ENCODE results near the gene TCEA2. TPM values are rescaled to one million over a fixed set of nuclear protein-coding genes. Genes with fewer than 3 reads are reported as not detected.

TCEA2 gene
- total and polyA plus RNA-seq, 7 experiments from 2014 or later = 22.2 to 73.2 (median 36.4) TPM

- Histone ChIP-seq H3K4me3 (ENCODE audit: low read length) (no peak overlapping the region), H3K4me1 (ENCODE audit: control insufficient read depth in 2 of 2, insufficient read depth in 2 of 2, low read length in 2 of 2) (no peaks in the 10 kb centered on the region), H3K27me3 (ENCODE audit: control insufficient read depth in 2 of 2, insufficient read depth in 2 of 2, low read length in 2 of 2) (no peaks in the 10 kb centered on the region), H3K27ac (ENCODE audit: low read depth, low read length) (no peak overlapping the region), H3K36me3 (ENCODE audit: control insufficient read depth in 2 of 3, insufficient read depth in 3 of 3, low read length in 3 of 3) (peaks cover 52 to 98% (median 60%) of the 10 kb centered on the region in 3 experiments), H3K9me3 (ENCODE audit: control insufficient read depth in 2 of 3, low read length in 3 of 3) (no peaks in the 10 kb centered on the region)
- intact Hi-C loops (cut with micrococcal nuclease) = no loop called here
- Mint-ChIP-seq H3K27me3 (no peaks in the 10 kb centered on the region), H3K36me3 (peaks cover 0 to 70% (median 33%) of the 10 kb centered on the region in 5 donors), H3K4me1 (peaks cover 0 to 12% (median 3%) of the 10 kb centered on the region in 7 donors), H3K27ac (peak overlapping the region in 1 of 9 donors; percentile 20), H3K4me3 (no peak overlapping the region), H3K9me3 (no peaks in the 10 kb centered on the region)
- ChIA-PET CTCF (no interaction called here), POLR2A (interaction anchor here (0.8 to 1.4 kb wide), 2 partner anchors 8 to 10 kb away, joined by 3 to 5 read pairs; no protein-coding TSS in a partner anchor)
- no peak for ATAC-seq
- DNase-seq = no peak
These were observed 38.6 kb upstream of the TCEA2 start for GRCh38 chr20:64024141-64024990.

GRCh38 chr20:64025101-64025825, 37.7 kb upstream of the TCEA2 start:
- H3K27me3 ChIP-seq (ENCODE audit: control insufficient read depth in 2 of 2, insufficient read depth in 2 of 2, low read length in 2 of 2) = no peaks in the 10 kb centered on the region
- no peaks in the 10 kb centered on the region for H3K9me3 Mint-ChIP-seq
- H3K4me1 ChIP-seq (ENCODE audit: control insufficient read depth in 2 of 2, insufficient read depth in 2 of 2, low read length in 2 of 2) = no peaks in the 10 kb centered on the region
- peaks cover 57 to 98% (median 64%) of the 10 kb centered on the region in 3 experiments for H3K36me3 ChIP-seq (ENCODE audit: control insufficient read depth in 2 of 3, insufficient read depth in 3 of 3, low read length in 3 of 3)
- DNase-seq (no peak), ATAC-seq (no peak)
- H3K4me1 Mint-ChIP-seq = peaks cover 0 to 6% (median 0%) of the 10 kb centered on the region in 7 donors
- peak overlapping the region in 1 of 9 donors; percentile 46 for H3K27ac Mint-ChIP-seq
- no peaks in the 10 kb centered on the region for H3K27me3 Mint-ChIP-seq
- intact Hi-C loops (cut with micrococcal nuclease) = no loop called here
- no peak overlapping the region for H3K27ac ChIP-seq (ENCODE audit: low read depth, low read length)
- POLR2A ChIA-PET = interaction anchor here (0.8 kb wide), 1 partner anchor 9 kb away, joined by 3 read pairs; no protein-coding TSS in a partner anchor
- H3K36me3 Mint-ChIP-seq = peaks cover 0 to 72% (median 29%) of the 10 kb centered on the region in 5 donors
- peak overlapping the region in 1 of 10 donors; percentile 21 for H3K4me3 Mint-ChIP-seq
- H3K9me3 ChIP-seq (ENCODE audit: control insufficient read depth in 2 of 3, low read length in 3 of 3) = no peaks in the 10 kb centered on the region
- CTCF ChIA-PET = no interaction called here
- H3K4me3 ChIP-seq (ENCODE audit: low read length) = no peak overlapping the region

- DNase-seq = no peak
- intact Hi-C loops (cut with micrococcal nuclease) = no loop called here
- no peaks in the 10 kb centered on the region for H3K9me3 Mint-ChIP-seq
These were observed 37.1 kb upstream of the TCEA2 start for GRCh38 chr20:64025826-64026412.

GRCh38 chr20:64027981-64028685, 34.9 kb upstream of the TCEA2 start:
- no peak for DNase-seq
- CTCF ChIA-PET = interaction anchor here (1.0 kb wide), 1 partner anchor 10 kb away, joined by 3 read pairs; no protein-coding TSS in a partner anchor

More at GRCh38 chr20:64025826-64026412, 37.1 kb upstream of the TCEA2 start:
- Histone ChIP-seq H3K4me3 (ENCODE audit: low read length) (no peak overlapping the region), H3K4me1 (ENCODE audit: control insufficient read depth in 2 of 2, insufficient read depth in 2 of 2, low read length in 2 of 2) (no peaks in the 10 kb centered on the region), H3K27ac (ENCODE audit: low read depth, low read length) (no peak overlapping the region), H3K9me3 (ENCODE audit: control insufficient read depth in 2 of 3, low read length in 3 of 3) (no peaks in the 10 kb centered on the region), H3K36me3 (ENCODE audit: control insufficient read depth in 2 of 3, insufficient read depth in 3 of 3, low read length in 3 of 3) (peaks cover 62 to 100% (median 68%) of the 10 kb centered on the region in 3 experiments), H3K27me3 (ENCODE audit: control insufficient read depth in 2 of 2, insufficient read depth in 2 of 2, low read length in 2 of 2) (no peaks in the 10 kb centered on the region)
- Mint-ChIP-seq H3K36me3 (peaks cover 0 to 75% (median 29%) of the 10 kb centered on the region in 5 donors), H3K27me3 (no peaks in the 10 kb centered on the region), H3K4me1 (peaks cover 0 to 9% (median 0%) of the 10 kb centered on the region in 7 donors), H3K4me3 (peak overlapping the region in 1 of 10 donors; percentile 21), H3K27ac (no peak overlapping the region)
- ChIA-PET POLR2A (interaction anchor here (1.0 kb wide), 1 partner anchor 13 kb away, joined by 3 read pairs; no protein-coding TSS in a partner anchor), CTCF (no interaction called here)
- no peak for ATAC-seq

GRCh38 chr20:64029293-64030117, 33.5 kb upstream of the TCEA2 start:
- DNase-seq = no peak
- ChIA-PET POLR2A (no interaction called here), CTCF (no interaction called here)
- H3K27ac Mint-ChIP-seq = no peak overlapping the region
- no peaks in the 10 kb centered on the region for H3K9me3 ChIP-seq (ENCODE audit: control insufficient read depth in 2 of 3, low read length in 3 of 3)
- no peak overlapping the region for H3K27ac ChIP-seq (ENCODE audit: low read depth, low read length)
- peaks cover 0 to 5% of the 10 kb centered on the region in 2 donors for H3K4me1 ChIP-seq (ENCODE audit: control insufficient read depth in 2 of 2, insufficient read depth in 2 of 2, low read length in 2 of 2)
- ATAC-seq = no peak
- H3K9me3 Mint-ChIP-seq = no peaks in the 10 kb centered on the region
- peaks cover 48 to 97% (median 58%) of the 10 kb centered on the region in 3 experiments for H3K36me3 ChIP-seq (ENCODE audit: control insufficient read depth in 2 of 3, insufficient read depth in 3 of 3, low read length in 3 of 3)
- intact Hi-C loops (cut with micrococcal nuclease) = no loop called here
- peaks cover 0 to 11% (median 3%) of the 10 kb centered on the region in 7 donors for H3K4me1 Mint-ChIP-seq
- no peak overlapping the region for H3K4me3 ChIP-seq (ENCODE audit: low read length)
- H3K4me3 Mint-ChIP-seq = no peak overlapping the region
- no peaks in the 10 kb centered on the region for H3K27me3 ChIP-seq (ENCODE audit: control insufficient read depth in 2 of 2, insufficient read depth in 2 of 2, low read length in 2 of 2)
- H3K36me3 Mint-ChIP-seq = peaks cover 0 to 53% (median 15%) of the 10 kb centered on the region in 5 donors
- H3K27me3 Mint-ChIP-seq = no peaks in the 10 kb centered on the region

More at GRCh38 chr20:64027981-64028685, 34.9 kb upstream of the TCEA2 start:
- Histone ChIP-seq H3K4me3 (ENCODE audit: low read length) (no peak overlapping the region), H3K27me3 (ENCODE audit: control insufficient read depth in 2 of 2, insufficient read depth in 2 of 2, low read length in 2 of 2) (no peaks in the 10 kb centered on the region), H3K27ac (ENCODE audit: low read depth, low read length) (no peak overlapping the region), H3K4me1 (ENCODE audit: control insufficient read depth in 2 of 2, insufficient read depth in 2 of 2, low read length in 2 of 2) (no peaks in the 10 kb centered on the region), H3K9me3 (ENCODE audit: control insufficient read depth in 2 of 3, low read length in 3 of 3) (no peaks in the 10 kb centered on the region), H3K36me3 (ENCODE audit: control insufficient read depth in 2 of 3, insufficient read depth in 3 of 3, low read length in 3 of 3) (peaks cover 55 to 98% (median 70%) of the 10 kb centered on the region in 3 experiments)
- Mint-ChIP-seq H3K27me3 (no peaks in the 10 kb centered on the region), H3K9me3 (no peaks in the 10 kb centered on the region), H3K4me1 (peaks cover 0 to 5% (median 0%) of the 10 kb centered on the region in 7 donors), H3K4me3 (no peak overlapping the region), H3K36me3 (peaks cover 0 to 59% (median 15%) of the 10 kb centered on the region in 5 donors), H3K27ac (peak overlapping the region in 1 of 9 donors; percentile 55)
- POLR2A ChIA-PET = interaction anchor here (1.0 to 2.1 kb wide), 2 partner anchors 8 to 85 kb away, joined by 3 to 6 read pairs; no protein-coding TSS in a partner anchor
- ATAC-seq = no peak
- intact Hi-C loops (cut with micrococcal nuclease) = no loop called here
